H9 (cell line): ENCODE data around the gene PRKCA. TPM values are rescaled to one million over a fixed set of nuclear protein-coding genes. Genes with fewer than 3 reads are reported as not detected.

ENCODE experiments used
- DNase-seq: peaks from one replicate; pipeline ENCODE4 v3.0.0-alpha.2; 2017
- H2AFZ ChIP-seq: one replicate; pipeline ENCODE4 v1.6.1; 2013; ENCODE audit warnings: mild to moderate bottlenecking, low read length, control low read depth, moderate library complexity
- H2AK5ac ChIP-seq: 2 replicates; pipeline ENCODE4 v1.6.1; 2013; ENCODE audit warnings: low read length, control low read depth, mixed read lengths; ENCODE audit not compliant: insufficient read length
- H2BK120ac ChIP-seq: one replicate; pipeline ENCODE4 v1.6.1; 2013; ENCODE audit warnings: low read depth, mild to moderate bottlenecking, low read length, control low read depth, inconsistent platforms; ENCODE audit not compliant: poor library complexity, severe bottlenecking
- H2BK12ac ChIP-seq: 2 replicates; pipeline ENCODE4 v1.6.1; 2013; ENCODE audit warnings: low read length, control low read depth, mixed read lengths, low read depth; ENCODE audit not compliant: insufficient read length
- H2BK15ac ChIP-seq: 2 replicates; pipeline ENCODE4 v1.6.1; 2013; ENCODE audit warnings: low read depth, low read length, control low read depth
- H2BK20ac ChIP-seq: one replicate; pipeline ENCODE4 v1.6.1; 2013; ENCODE audit warnings: low read depth, mild to moderate bottlenecking, low read length, control low read depth, inconsistent platforms; ENCODE audit not compliant: poor library complexity, severe bottlenecking
- H2BK5ac ChIP-seq: 2 replicates; pipeline ENCODE4 v1.6.1; 2013; ENCODE audit warnings: low read length, control low read depth, mixed read lengths; ENCODE audit not compliant: insufficient read length
- H3K14ac ChIP-seq: 2 replicates; pipeline ENCODE4 v1.6.1; 2013; ENCODE audit warnings: low read length, control low read depth; ENCODE audit not compliant: insufficient read depth
- H3K18ac ChIP-seq: 2 replicates; pipeline ENCODE4 v1.6.1; 2013; ENCODE audit warnings: low read depth, mild to moderate bottlenecking, mixed read lengths, low read length, control low read depth; ENCODE audit not compliant: insufficient read length
- H3K23ac ChIP-seq: 2 replicates; pipeline ENCODE4 v1.6.1; 2013; ENCODE audit warnings: low read length, control low read depth, mixed read lengths, low read depth; ENCODE audit not compliant: insufficient read length
- H3K23me2 ChIP-seq: 2 replicates; pipeline ENCODE4 v1.6.1; 2013; ENCODE audit warnings: low read depth, mild to moderate bottlenecking, mixed read lengths, low read length, control low read depth; ENCODE audit not compliant: insufficient read length, poor library complexity, severe bottlenecking
- H3K27ac ChIP-seq: 2 replicates; pipeline ENCODE4 v1.5.1; 2013; ENCODE audit warnings: low read length, control low read depth, mixed read lengths, low read depth; ENCODE audit not compliant: insufficient read length
- H3K27me3 ChIP-seq: 2 replicates; pipeline ENCODE4 v1.6.1; 2013; ENCODE audit warnings: low read length, control low read depth, inconsistent platforms; ENCODE audit not compliant: insufficient read depth
- H3K4ac ChIP-seq: 2 replicates; pipeline ENCODE4 v1.6.1; 2013; ENCODE audit warnings: low read depth, mild to moderate bottlenecking, control low read depth, inconsistent platforms, low read length, moderate library complexity
- H3K4me1 ChIP-seq: 2 replicates; pipeline ENCODE4 v1.6.1; 2013; ENCODE audit warnings: low read length, control low read depth, inconsistent platforms; ENCODE audit not compliant: insufficient read depth
- H3K4me2 ChIP-seq: 2 replicates; pipeline ENCODE4 v1.6.1; 2013; ENCODE audit warnings: low read length, control low read depth, mixed read lengths; ENCODE audit not compliant: insufficient read length, insufficient read depth
- H3K56ac ChIP-seq: 2 replicates; pipeline ENCODE4 v1.6.1; 2013; ENCODE audit warnings: low read depth, mild to moderate bottlenecking, mixed read lengths, low read length, control low read depth; ENCODE audit not compliant: insufficient read length
- H3K79me1 ChIP-seq: 2 replicates; pipeline ENCODE4 v1.6.1; 2013; ENCODE audit warnings: low read depth, mild to moderate bottlenecking, moderate library complexity, low read length, control low read depth, inconsistent platforms; ENCODE audit not compliant: insufficient read depth, poor library complexity, severe bottlenecking
- H3K79me2 ChIP-seq: 2 replicates; pipeline ENCODE4 v1.6.1; 2013; ENCODE audit warnings: low read length, control low read depth, inconsistent platforms; ENCODE audit not compliant: insufficient read depth
- H3K9ac ChIP-seq: 2 replicates; pipeline ENCODE4 v1.6.1; 2013; ENCODE audit warnings: low read length, control low read depth, mixed read lengths; ENCODE audit not compliant: insufficient read length; ENCODE audit errors: extremely low read depth
- H3K9me3 ChIP-seq: one replicate; pipeline ENCODE4 v1.6.1; 2013; ENCODE audit warnings: low read depth, low read length, inconsistent platforms; ENCODE audit not compliant: control insufficient read depth
- H3T11ph ChIP-seq: one replicate; pipeline ENCODE4 v1.6.1; 2013; ENCODE audit warnings: mild to moderate bottlenecking, low read length, control low read depth, inconsistent platforms
- H4K20me1 ChIP-seq: one replicate; pipeline ENCODE4 v1.6.1; 2013; ENCODE audit not compliant: control insufficient read depth, insufficient read length, insufficient read depth
- H4K5ac ChIP-seq: 2 replicates; pipeline ENCODE4 v1.6.1; 2013; ENCODE audit warnings: low read depth, mild to moderate bottlenecking, mixed read lengths, low read length, control low read depth; ENCODE audit not compliant: insufficient read length
- H4K8ac ChIP-seq: replicated peaks from 2 replicates; pipeline ENCODE4 v1.6.1; 2013; ENCODE audit warnings: low read length, control low read depth, mixed read lengths, low read depth; ENCODE audit not compliant: insufficient read length
- H4K91ac ChIP-seq: 2 replicates; pipeline ENCODE4 v1.6.1; 2013; ENCODE audit warnings: low read depth, mild to moderate bottlenecking, moderate library complexity, mixed read lengths, low read length, control low read depth; ENCODE audit not compliant: insufficient read length
- H3K27ac Mint-ChIP-seq, 3 experiments: 2 replicates in 2 of 3; 3 replicates in 1 of 3; pipeline ENCODE4 v1.8.0; 2020 to 2021; ENCODE audit warnings: mixed read lengths in 3 of 3, mild to moderate bottlenecking in 1 of 3, moderate library complexity in 1 of 3
- H3K27me3 Mint-ChIP-seq: 2 replicates; pipeline ENCODE4 v1.8.0; 2021; ENCODE audit warnings: low read depth, mild to moderate bottlenecking, moderate library complexity, mixed read lengths
- H3K36me3 Mint-ChIP-seq, 3 experiments: 2 replicates in 2 of 3; 3 replicates in 1 of 3; pipeline ENCODE4 v1.8.0; 2020 to 2021; ENCODE audit warnings: low read depth in 3 of 3, mixed read lengths in 3 of 3; ENCODE audit not compliant: insufficient read depth in 1 of 3
- H3K4me1 Mint-ChIP-seq, 2 experiments: 2 replicates each; pipeline ENCODE4 v1.8.0; 2020; ENCODE audit warnings: mixed read lengths in 2 of 2
- H3K4me3 Mint-ChIP-seq, 2 experiments: 2 replicates in 1 of 2; 3 replicates in 1 of 2; pipeline ENCODE4 v1.8.0; 2020 to 2021; ENCODE audit warnings: mild to moderate bottlenecking in 2 of 2, mixed read lengths in 2 of 2, moderate library complexity in 1 of 2
- H3K9me3 Mint-ChIP-seq, 2 experiments: 2 replicates in 1 of 2; 3 replicates in 1 of 2; pipeline ENCODE4 v1.8.0; 2020; ENCODE audit warnings: mild to moderate bottlenecking in 2 of 2, mixed read lengths in 2 of 2, moderate library complexity in 1 of 2
- CTCF ChIP-seq: fragments of 200-600 bp; sonication (generic); conservative IDR thresholded peaks from 3 replicates; pipeline ENCODE4 v1.8.0; 2021; ENCODE audit warnings: antibody characterized with exemption, mild to moderate bottlenecking
- WGBS: extraction: QIAGEN DNeasy Blood & Tissue Kit; methylation state at CpG from one replicate; pipeline ENCODE4 v1.1.7; 2013; ENCODE audit warnings: missing lambda C conversion rate, low lambda C conversion rate, mixed read lengths; ENCODE audit not compliant: insufficient read length; ENCODE audit errors: extremely low coverage; 5-methylcytosine and 5-hydroxymethylcytosine counted together
- total RNA-seq: library from RNA; stranded (reverse); gene quantifications from 2 replicates; pipeline ENCODE4 v1.2.1, GENCODE V29; 2021

Gene PRKCA
- total RNA-seq, 1 experiment from 2014 or later: 10.5 TPM

- Histone ChIP-seq H4K5ac (no peak overlapping the region), H2BK20ac (no peak overlapping the region), H3K23ac (no peak overlapping the region), H3K27ac (no peak overlapping the region), H2BK12ac (no peak overlapping the region), H4K20me1 (no peaks in the 10 kb centered on the region), H3K14ac (no peak overlapping the region), H3K9me3 (no peaks in the 10 kb centered on the region), H3K18ac (no peak overlapping the region), H3K79me1 (no peaks in the 10 kb centered on the region), H2AK5ac (no peak overlapping the region), H3K4me2 (no peak overlapping the region), H2BK15ac (no peak overlapping the region), H3K4me1 (no peaks in the 10 kb centered on the region; the same call in 1 of the 2 replicates), H4K8ac (no peak overlapping the region), H2BK120ac (no peak overlapping the region), H3T11ph (no peak overlapping the region), H4K91ac (no peak overlapping the region), H3K9ac (no peak overlapping the region), H3K27me3 (no peaks in the 10 kb centered on the region), H2AFZ (no peak overlapping the region), H3K79me2 (no peaks in the 10 kb centered on the region), H2BK5ac (no peak overlapping the region), H3K56ac (no peak overlapping the region), H3K23me2 (no peaks in the 10 kb centered on the region), H3K4ac (no peak overlapping the region)
- WGBS: no CpG with 5 or more reads among the region's 7 CpGs
- peaks cover 0 to 3% of the 10 kb centered on the region in 2 experiments; a peak in 2 of 5 replicates for H3K9me3 Mint-ChIP-seq
- peaks cover 34 to 36% of the 10 kb centered on the region in 2 experiments for H3K4me1 Mint-ChIP-seq
- H3K4me3 Mint-ChIP-seq: no peak overlapping the region
- no peak for TF ChIP-seq CTCF
- peaks cover 0 to 11% (median 2%) of the 10 kb centered on the region in 3 experiments; a peak in 3 of 7 replicates for H3K36me3 Mint-ChIP-seq
- no peak overlapping the region; a peak in 1 of 7 replicates for H3K27ac Mint-ChIP-seq
- no peak for DNase-seq
- H3K27me3 Mint-ChIP-seq: no peaks in the 10 kb centered on the region
Observed at GRCh38 chr17:66480802-66481201, 178.4 kb downstream of the PRKCA start.
